Epithelial cell of proximal tubule (primary cell): ENCODE measurements around the gene POU5F1. TPM values are rescaled to one million over a fixed set of nuclear protein-coding genes. Genes with fewer than 3 reads are reported as not detected.
A peak's percentile ranks its signal among the peaks of the same experiment; 100 is the strongest.

ENCODE experiments used
- DNase-seq: peaks from one replicate; pipeline ENCODE4 v3.0.0-alpha.2; 2011; ENCODE audit warnings: low read depth
- H3K4me3 ChIP-seq: 2 replicates; pipeline ENCODE4 v1.5.1; 2011; ENCODE audit warnings: low read depth, mild to moderate bottlenecking, low read length
- CTCF ChIP-seq: conservative IDR thresholded peaks from 2 replicates; pipeline ENCODE4 v1.5.1; 2012; ENCODE audit warnings: low read depth, mild to moderate bottlenecking, low read length
- total RNA-seq: library from RNA; depleted of rRNA; stranded (reverse); fragments of >200 nt; gene quantifications from 2 replicates; pipeline ENCODE4 v1.2.3, GENCODE V29; 2015

Gene POU5F1
- total RNA-seq, 1 donor from 2014 or later, result 5.1 TPM

DNA sequence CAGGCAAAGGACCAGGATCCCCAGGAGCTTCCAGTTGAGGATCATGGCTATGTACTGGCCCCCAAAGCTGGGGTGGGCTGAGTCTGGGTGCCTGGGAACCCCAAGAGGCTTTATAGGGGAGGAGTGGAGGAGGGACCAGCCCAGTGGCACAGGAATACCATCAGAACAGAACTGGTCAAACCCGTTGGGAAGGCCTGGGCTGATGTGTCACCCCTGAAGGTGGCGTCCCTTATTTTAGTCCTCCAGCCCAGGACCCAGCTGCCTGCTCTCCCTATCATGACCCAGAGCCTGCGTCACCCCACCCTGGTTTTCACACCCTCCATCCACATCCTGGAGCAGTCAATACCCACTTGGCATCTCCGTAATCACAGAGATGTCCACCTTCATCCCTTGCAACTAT is 31.5 kb downstream of the POU5F1 start, which contains the start of gene PSORS1C2:
TSS of gene PSORS1C2 (minus strand) at position 85 of the 400 bp plus-strand sequence. CDS start at position 45, 40 bp downstream.
- DNase-seq, result no peak

GRCh38 chr6:31135710-31136109 is 34.8 kb downstream of the POU5F1 start:
- TF ChIP-seq CTCF, result no peak
- H3K4me3 ChIP-seq, result no peak overlapping the region
- no peak for DNase-seq

More for the DNA sequence above, 31.5 kb downstream of the POU5F1 start, which contains the start of gene PSORS1C2:
- TF ChIP-seq CTCF, result no peak
- H3K4me3 ChIP-seq, result no peak within 1 kb of the TSS

DNA sequence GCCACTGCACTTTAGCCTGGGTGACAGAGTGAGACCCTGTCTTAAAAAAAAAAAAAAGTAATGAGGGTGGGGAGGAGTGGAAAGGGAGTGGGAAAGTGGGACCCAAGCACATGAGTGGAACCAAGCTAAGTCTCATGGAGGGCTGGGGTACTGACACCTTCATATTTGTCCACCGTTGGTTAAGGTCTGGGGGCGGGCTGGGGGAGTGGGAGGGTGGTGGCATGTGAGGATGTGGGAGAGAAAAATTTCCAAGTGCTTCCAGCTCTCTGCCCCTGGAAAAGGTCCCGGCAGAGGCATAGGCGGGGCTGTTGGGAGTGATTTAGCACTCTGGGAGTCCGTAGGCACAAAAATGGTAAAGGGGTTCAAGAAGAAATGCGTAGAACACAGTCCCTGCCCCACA is 37.7 kb downstream of the POU5F1 start:
- H3K4me3 ChIP-seq, result no peak overlapping the region
- DNase-seq, result no peak
- no peak for TF ChIP-seq CTCF

DNA sequence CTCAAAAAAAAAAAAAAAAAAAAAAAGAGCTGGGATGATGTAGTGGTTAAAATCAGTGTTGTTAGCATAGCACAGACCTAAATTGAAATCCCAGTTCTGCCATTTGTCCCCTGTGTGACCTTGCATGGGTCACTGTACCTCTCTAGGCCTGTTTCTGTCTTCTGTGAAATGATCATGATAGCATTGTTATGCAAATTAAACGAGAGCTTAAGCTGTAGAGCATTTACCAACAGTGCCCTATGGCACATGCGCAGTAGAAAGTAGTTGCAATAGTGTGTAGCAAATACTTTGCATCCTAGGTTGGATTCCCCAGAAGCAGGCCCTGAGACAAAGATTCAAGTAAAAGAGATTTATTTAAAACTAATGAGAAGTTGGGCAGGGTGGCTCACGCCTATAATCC is 38.9 kb downstream of the POU5F1 start:
- H3K4me3 ChIP-seq, result no peak overlapping the region
- DNase-seq, result no peak
- TF ChIP-seq CTCF, result no peak

GRCh38 chr6:31130751-31131150 is 39.7 kb downstream of the POU5F1 start:
- no peak for TF ChIP-seq CTCF
- no peak for DNase-seq
- H3K4me3 ChIP-seq, result no peak overlapping the region

DNA sequence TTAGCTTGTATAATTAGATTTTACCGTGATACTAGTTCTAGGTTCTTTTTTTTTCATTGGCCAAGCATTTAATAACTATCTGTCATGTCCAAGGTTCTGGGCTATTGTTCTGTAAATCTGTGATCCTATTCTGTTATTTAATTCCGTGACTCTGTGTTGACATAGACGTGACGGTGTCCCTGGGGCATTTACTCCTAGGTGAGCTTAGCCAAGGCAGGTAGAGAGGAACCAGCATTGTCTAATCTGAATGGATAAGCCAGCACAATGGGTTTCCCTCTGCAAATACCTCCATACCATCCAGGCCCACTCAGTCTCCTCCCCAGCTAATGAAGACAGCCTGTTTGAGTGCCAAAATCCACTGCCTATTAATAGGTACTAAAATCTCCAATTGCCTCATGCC is 41.4 kb downstream of the POU5F1 start:
- no peak overlapping the region for H3K4me3 ChIP-seq
- TF ChIP-seq CTCF, result no peak
- no peak for DNase-seq

GRCh38 chr6:31128093-31128676 is 42.3 kb downstream of the POU5F1 start:
- no peak overlapping the region for H3K4me3 ChIP-seq
- TF ChIP-seq CTCF, result peak; percentile 83
- DNase-seq, result no peak
